Measurements from ENCODE around the gene APOH. TPM values are rescaled to one million over a fixed set of nuclear protein-coding genes. Genes with fewer than 3 reads are reported as not detected.

The APOH gene
- not detected in 2 replicates for total RNA-seq

DNA sequence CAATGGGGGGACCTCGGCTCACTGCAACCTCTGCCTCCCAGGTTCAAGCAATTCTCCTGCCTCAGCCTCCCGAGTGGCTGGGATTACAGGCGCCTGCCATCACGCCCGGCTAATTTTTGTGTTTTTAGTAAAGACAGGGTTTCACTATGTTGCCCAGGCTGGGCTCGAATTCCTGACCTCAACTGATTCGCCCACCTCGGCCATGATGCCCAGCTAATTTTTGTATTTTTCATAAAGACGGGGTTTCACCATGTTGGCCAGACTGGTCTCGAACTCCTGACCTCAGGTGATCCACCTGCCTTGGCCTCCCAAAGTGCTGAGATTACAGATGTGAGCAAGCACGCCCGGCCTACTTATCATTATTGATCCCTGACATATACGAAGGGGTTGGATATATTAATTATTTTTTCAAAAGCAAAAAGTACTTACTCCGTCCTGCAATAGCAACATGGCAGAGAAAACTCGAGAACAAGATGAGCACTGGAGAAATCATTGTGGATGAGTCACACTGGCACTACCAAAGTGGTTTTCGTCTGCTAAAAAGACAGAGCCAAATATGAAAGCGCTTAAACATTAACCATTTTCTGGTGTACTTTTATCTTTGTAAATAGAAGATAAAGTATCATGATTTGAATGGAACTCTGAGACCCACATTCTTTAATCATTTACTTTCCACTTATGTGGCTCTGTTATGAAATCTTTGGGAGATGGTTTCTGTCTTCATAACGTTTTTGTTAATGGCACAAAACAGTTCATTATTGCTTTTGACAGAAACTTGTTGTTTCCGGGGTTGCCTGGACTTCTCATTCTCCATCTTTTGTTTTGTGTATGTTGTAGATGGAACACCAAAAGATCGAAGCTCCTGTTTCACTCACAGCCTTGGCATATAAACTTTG lies at the start of gene APOH:
Gene APOH, minus strand, starts transcription at position 529 of the 896 bp plus-strand sequence. Its CDS starts 36 bp downstream, at position 493.

DNA sequence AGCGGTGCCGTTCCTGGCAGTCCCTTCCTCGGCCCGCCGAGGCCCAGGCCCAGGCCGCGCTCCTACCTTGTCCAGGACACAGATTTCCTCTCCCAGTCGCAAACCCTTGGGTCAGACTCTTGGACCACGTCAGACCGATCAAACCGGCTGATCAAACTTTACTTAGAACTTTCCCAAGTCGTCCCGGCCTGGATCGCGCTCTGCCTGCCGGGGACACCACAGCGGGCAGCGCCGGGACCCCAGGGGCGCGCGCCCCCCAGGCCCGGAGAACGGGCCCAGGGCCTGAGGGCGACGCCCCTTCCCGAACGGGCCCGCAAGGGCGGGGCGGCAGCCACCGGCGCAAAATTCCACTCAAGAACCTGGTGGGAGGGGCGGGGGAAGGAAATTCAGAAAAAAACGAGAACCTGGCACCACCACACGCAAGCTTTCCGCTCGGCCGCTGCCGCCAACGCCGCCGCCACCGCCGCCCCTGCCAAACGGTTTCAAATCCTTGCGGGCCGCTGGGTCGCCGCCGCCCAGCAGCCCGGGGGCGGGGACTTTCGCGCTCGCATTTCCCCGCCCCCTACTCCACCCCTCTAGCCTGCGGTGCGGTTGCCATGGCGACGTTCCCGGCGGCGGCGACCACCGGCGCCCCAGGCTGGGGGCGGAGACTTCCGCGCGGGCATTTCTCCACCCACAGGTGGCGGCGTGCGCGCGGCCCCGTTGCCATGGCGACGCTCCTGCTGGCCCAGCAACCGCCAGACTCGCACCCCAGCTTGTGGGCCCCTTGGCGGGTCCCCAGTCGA lies 37.4 kb downstream of the APOH start, which contains the start of gene CEP112:
Gene CEP112, minus strand, starts transcription at position 541 of the 785 bp plus-strand sequence.

Small RNAs within 50 kb of the gene (small RNA-seq; reads per million reads assigned to genes)
- gene RNA5SP444 = not detected

Other genes with a start within 250 kb of the APOH start
- gene CEP112, start 37.3 kb downstream of the APOH start, total RNA-seq = 10.6 and 15.1 TPM in 2 replicates
- 54.9 and 64.3 TPM in 2 replicates for gene PRKCA, start 73.2 kb upstream of the APOH start, total RNA-seq

All from articular chondrocyte of knee joint (primary cell).